Heart left ventricle (tissue), 16 donors: ENCODE data around the gene PPP2R1A. TPM values are rescaled to one million over a fixed set of nuclear protein-coding genes. Genes with fewer than 3 reads are reported as not detected.

Source experiments
- ATAC-seq, 4 donors: fragments of 200-7000 bp; cut with Tn5 transposase; one replicate each; pipeline ENCODE4 v1.9.1; 2020 to 2022; ENCODE audit warnings: moderate library complexity in 4 of 4, mild to moderate bottlenecking in 3 of 4, moderate number of reproducible peaks in 1 of 4
- DNase-seq, 5 donors: peaks; one replicate each; pipeline ENCODE4 v3.0.0-alpha.2; 2020
- H3K27ac ChIP-seq, 12 donors: fragments of 200-600 bp; sonication (generic) in 4 of 12; one replicate each; pipeline versions ENCODE4 v1.5.0 to v1.8.0; 2016 to 2022; ENCODE audit warnings: mild to moderate bottlenecking in 2 of 12
- H3K27me3 ChIP-seq, 9 donors: fragments of 200-600 bp; sonication (generic) in 2 of 9; one replicate each; pipeline versions ENCODE4 v1.5.1 to v1.8.0; 2016 to 2022; ENCODE audit warnings: mild to moderate bottlenecking in 3 of 9
- H3K36me3 ChIP-seq, 9 donors: fragments of 200-600 bp; sonication (generic) in 2 of 9; one replicate each; pipeline versions ENCODE4 v1.5.0 to v1.8.0; 2018 to 2022; ENCODE audit warnings: mild to moderate bottlenecking in 2 of 9
- H3K4me1 ChIP-seq, 12 donors: fragments of 200-600 bp; sonication (generic) in 4 of 12; one replicate each; pipeline versions ENCODE4 v1.5.0 to v1.8.0; 2016 to 2022; ENCODE audit warnings: mild to moderate bottlenecking in 3 of 12
- H3K4me3 ChIP-seq, 12 donors: fragments of 200-600 bp; sonication (generic) in 4 of 12; one replicate each; pipeline versions ENCODE4 v1.5.0 to v1.8.0; 2017 to 2022; ENCODE audit warnings: mild to moderate bottlenecking in 9 of 12, moderate library complexity in 4 of 12
- H3K9me3 ChIP-seq, 12 donors: fragments of 200-600 bp; sonication (generic) in 4 of 12; one replicate each; pipeline versions ENCODE4 v1.5.0 to v1.8.0; 2016 to 2022; ENCODE audit warnings: mild to moderate bottlenecking in 1 of 12
- CTCF ChIP-seq, 12 donors: fragments of 200-600 bp; sonication (generic) in 4 of 12; IDR thresholded peaks; one replicate each; pipeline versions ENCODE4 v1.5.0 to v1.8.0; 2018 to 2022; ENCODE audit warnings: antibody characterized with exemption in 12 of 12, mild to moderate bottlenecking in 5 of 12
- POLR2A ChIP-seq, 2 donors: fragments of 450-650 bp; IDR thresholded peaks; one replicate each; pipeline ENCODE4 v1.6.1; 2017; ENCODE audit warnings: antibody characterized with exemption in 2 of 2, mild to moderate bottlenecking in 2 of 2, moderate library complexity in 2 of 2
- WGBS, 4 donors: extraction: QIAGEN DNeasy Blood & Tissue Kit in 2 of 4; methylation state at CpG; one replicate each; pipeline versions ENCODE4 v1.1.5 to v1.1.7; 2013 to 2018; 5-methylcytosine and 5-hydroxymethylcytosine counted together
- intact Hi-C, 10 donors: fragments of 100-400 bp; cut with DNase I; formaldehyde crosslinking; loops; one replicate each; pipeline versions ENCODE4 v1.11.1 to v1.14.2; 2022
- polyA plus RNA-seq, 2 donors: library from polyadenylated mRNA; stranded (reverse); fragments of 200-250 nt; gene quantifications; one replicate each; pipeline ENCODE4 v1.2.3, GENCODE V29; 2013
- total RNA-seq, 9 donors: library from RNA; depleted of rRNA in 2 of 9; stranded (reverse); fragments of >200 nt in 2 of 9; fragmentation: NEBNext Ultra II Directional in 3 of 9; extraction: Animal tissue kit (Norgen Biotek cat#: 25700) in 3 of 9; gene quantifications; one replicate each; pipeline versions ENCODE4 v1.1.0 to v1.2.4, GENCODE V29; 2016 to 2023
- donor health status: ischemic (EF 13 %, LVEDD 7.1; RV severe dilation, severe dysfunction).
- donor health status: healthy with polysubstance abuse.
- donor health status: DM: no; HTN: yes; CAD: no.
- donor health status: DM: no; HTN: no; CAD: no.
- donor health status: ischemic (EF 25% LVEDD 6.9; RV normal size, moderate dysfunction).
- donor health status: ischemic (EF 25% LVEDD 5.7; RV mildly dilated, moderate dysfunction).
- donor health status: healthy.
- donor health status: DM: yes; HTN: yes; CAD: no.
- donor health status: ischemic (EF 35%, LVEDD 5.7; RV mildly dilated, moderate dysfunction).
- donor health status: nonischemic (EF 11% LVEDD 7.7; RV severe dilation, severe dysfunction).
- donor health status: DM: yes; HTN: yes; CAD: no.
- donor health status: PGD.
- donor health status: ischemic (EF 29% LVEDD 5.4; RV normal size, mild dysfunction).
- donor health status: nonischemic (EF 23%, LVEDD 6.1; RV moderate dilation, normal function).

The PPP2R1A gene
- total and polyA plus RNA-seq, 11 donors, result 258 to 447 (median 364) TPM

- intact Hi-C loops, result no loop called here
Measured at GRCh38 chr19:52148256-52148655, 41.6 kb upstream of the PPP2R1A start.

GRCh38 chr19:52155596-52156359 lies 34.1 kb upstream of the PPP2R1A start:
- H3K27ac ChIP-seq, result no peak overlapping the region
- H3K36me3 ChIP-seq, result peaks cover 6 to 74% (median 44%) of the 10 kb centered on the region in 9 donors
- H3K9me3 ChIP-seq, result peaks cover 3 to 93% (median 47%) of the 10 kb centered on the region in 12 donors
- WGBS, 4 donors, result 94 to 98% (median 98%) methylated on average over 15 of the region's 15 CpGs
- no peaks in the 10 kb centered on the region for H3K4me1 ChIP-seq
- no peak overlapping the region for H3K4me3 ChIP-seq
- intact Hi-C loops, result no loop called here
- TF ChIP-seq CTCF (IDR thresholded peaks at IDR 0.05), result no peak
- TF ChIP-seq POLR2A (IDR thresholded peaks at IDR 0.05), result no peak
- ATAC-seq, result no peak
- H3K27me3 ChIP-seq, result no peaks in the 10 kb centered on the region
- no peak for DNase-seq

More at GRCh38 chr19:52148256-52148655, 41.6 kb upstream of the PPP2R1A start:
- Histone ChIP-seq H3K27me3 (no peaks in the 10 kb centered on the region), H3K36me3 (peaks cover 0 to 1% (median 0%) of the 10 kb centered on the region in 9 donors), H3K9me3 (peaks cover 0 to 60% (median 1%) of the 10 kb centered on the region in 12 donors), H3K4me1 (peaks cover 0 to 11% (median 0%) of the 10 kb centered on the region in 12 donors), H3K4me3 (no peak overlapping the region), H3K27ac (peak overlapping the region in 2 of 12 donors; percentile 4 to 32)
- no peak for ATAC-seq
- no peak for DNase-seq
- TF ChIP-seq CTCF (IDR thresholded peaks at IDR 0.05) (no peak), POLR2A (IDR thresholded peaks at IDR 0.05) (no peak)

- Histone ChIP-seq H3K27ac (peak overlapping the region in 10 of 12 donors; percentile 45 to 92 (median 84)), H3K4me1 (peaks cover 0 to 19% (median 11%) of the 10 kb centered on the region in 12 donors), H3K27me3 (no peaks in the 10 kb centered on the region), H3K9me3 (no peaks in the 10 kb centered on the region), H3K36me3 (peaks cover 0 to 41% (median 33%) of the 10 kb centered on the region in 9 donors), H3K4me3 (peak overlapping the region in 11 of 12 donors; percentile 62 to 94 (median 83))
- intact Hi-C loops, result loop anchor here in 4 of 10 donors (2.0 to 5.0 kb wide), 3 partner anchors 18 to 33 kb away; partner anchors contain the start of gene ZNF616 (in 3 of the 4)
- WGBS, 4 donors, result 4 to 10% (median 8%) methylated on average over 5 of the region's 5 CpGs
- DNase-seq, result no peak
- ATAC-seq, result peak in 2 of 4 donors; percentile 34 to 45
- TF ChIP-seq CTCF (IDR thresholded peaks at IDR 0.05) (no peak), POLR2A (IDR thresholded peaks at IDR 0.05) (no peak)
Measured at GRCh38 chr19:52170304-52170703, 19.5 kb upstream of the PPP2R1A start.

- peaks cover 0 to 35% (median 27%) of the 10 kb centered on the region in 9 donors for H3K36me3 ChIP-seq
- DNase-seq (peak in 3 of 5 donors; percentile 24 to 38 (median 27)), ATAC-seq (peak; percentile 34 to 55 (median 42))
- no peaks in the 10 kb centered on the region for H3K9me3 ChIP-seq
- H3K4me3 ChIP-seq, result peak overlapping the region; percentile 62 to 94 (median 83)
- H3K4me1 ChIP-seq, result peaks cover 0 to 19% (median 11%) of the 10 kb centered on the region in 12 donors
- H3K27ac ChIP-seq, result peak overlapping the region; percentile 28 to 92 (median 84)
- no peaks in the 10 kb centered on the region for H3K27me3 ChIP-seq
- TF ChIP-seq POLR2A (IDR thresholded peaks at IDR 0.05), result no peak
- no peak for TF ChIP-seq CTCF (IDR thresholded peaks at IDR 0.05)
- 0 to 1% (median 0%) methylated on average over 19 to 22 of the region's 22 CpGs for WGBS, 4 donors
- intact Hi-C loops, result loop anchor here in 5 of 10 donors (1.0 to 5.0 kb wide), 4 partner anchors 18 to 34 kb away; partner anchors contain the start of gene ZNF616 (in 3 of the 5)
Measured at GRCh38 chr19:52170863-52171320, 19.0 kb upstream of the PPP2R1A start.
